Endothelial cell (in vitro differentiated cells): ENCODE data around the gene KRT77. TPM values are rescaled to one million over a fixed set of nuclear protein-coding genes. Genes with fewer than 3 reads are reported as not detected.
"Not testable (repeated sequence)": the region's sequence is repeated elsewhere in the genome, so short reads cannot be mapped to it uniquely, and the experiment has no call there.

Experiments used
- DNase-seq: peaks from one replicate; pipeline ENCODE4 v3.0.0; 2021; ENCODE audit warnings: low spot score
- H3K27ac Mint-ChIP-seq: one replicate; pipeline ENCODE4 v1.8.0; 2021; ENCODE audit warnings: mixed read lengths, inconsistent platforms; ENCODE audit not compliant: unreplicated experiment
- H3K27me3 Mint-ChIP-seq: one replicate; pipeline ENCODE4 v1.8.0; 2021; ENCODE audit warnings: mild to moderate bottlenecking, moderate library complexity, mixed read lengths, inconsistent platforms; ENCODE audit not compliant: unreplicated experiment
- H3K36me3 Mint-ChIP-seq: one replicate; pipeline ENCODE4 v1.8.0; 2021; ENCODE audit warnings: mild to moderate bottlenecking, low read depth, mixed read lengths, inconsistent platforms; ENCODE audit not compliant: unreplicated experiment
- H3K4me1 Mint-ChIP-seq: one replicate; pipeline ENCODE4 v1.8.0; 2021; ENCODE audit warnings: mild to moderate bottlenecking, mixed read lengths, inconsistent platforms; ENCODE audit not compliant: unreplicated experiment
- H3K4me3 Mint-ChIP-seq: one replicate; pipeline ENCODE4 v1.8.0; 2021; ENCODE audit warnings: mild to moderate bottlenecking, mixed read lengths, inconsistent platforms; ENCODE audit not compliant: unreplicated experiment
- H3K9me3 Mint-ChIP-seq: one replicate; pipeline ENCODE4 v1.8.0; 2021; ENCODE audit warnings: mixed read lengths, inconsistent platforms; ENCODE audit not compliant: unreplicated experiment
- CTCF ChIP-seq: fragments of 200-600 bp; sonication (generic); IDR thresholded peaks from one replicate; pipeline ENCODE4 v1.5.0; 2021; ENCODE audit warnings: antibody characterized with exemption; ENCODE audit not compliant: unreplicated experiment
- total RNA-seq: library from RNA; stranded (reverse); fragmentation: NEBNext Ultra II Directional; extraction: Animal tissue kit (Norgen Biotek cat#: 25700); gene quantifications from one replicate; pipeline ENCODE4 v1.2.1, GENCODE V29; 2021; ENCODE audit not compliant: unreplicated experiment

The KRT77 gene
- total RNA-seq, 1 donor from 2014 or later: not detected

- Mint-ChIP-seq H3K9me3 (peaks cover 4% of the 10 kb centered on the region), H3K27ac (no peak overlapping the region), H3K36me3 (no peaks in the 10 kb centered on the region), H3K27me3 (peaks cover 17% of the 10 kb centered on the region), H3K4me3 (no peak overlapping the region), H3K4me1 (peaks cover 7% of the 10 kb centered on the region)
- no peak for TF ChIP-seq CTCF
- no peak for DNase-seq
These were observed 12.7 kb upstream of the KRT77 start for GRCh38 chr12:52716061-52716460.

GRCh38 chr12:52715416-52715815 is 12.1 kb upstream of the KRT77 start:
- peaks cover 4% of the 10 kb centered on the region for H3K9me3 Mint-ChIP-seq
- no peak overlapping the region for H3K27ac Mint-ChIP-seq
- H3K4me3 Mint-ChIP-seq: no peak overlapping the region
- peak; percentile 31 for DNase-seq
- peaks cover 7% of the 10 kb centered on the region for H3K4me1 Mint-ChIP-seq
- TF ChIP-seq CTCF: no peak
- H3K36me3 Mint-ChIP-seq: no peaks in the 10 kb centered on the region
- peaks cover 17% of the 10 kb centered on the region for H3K27me3 Mint-ChIP-seq

DNA sequence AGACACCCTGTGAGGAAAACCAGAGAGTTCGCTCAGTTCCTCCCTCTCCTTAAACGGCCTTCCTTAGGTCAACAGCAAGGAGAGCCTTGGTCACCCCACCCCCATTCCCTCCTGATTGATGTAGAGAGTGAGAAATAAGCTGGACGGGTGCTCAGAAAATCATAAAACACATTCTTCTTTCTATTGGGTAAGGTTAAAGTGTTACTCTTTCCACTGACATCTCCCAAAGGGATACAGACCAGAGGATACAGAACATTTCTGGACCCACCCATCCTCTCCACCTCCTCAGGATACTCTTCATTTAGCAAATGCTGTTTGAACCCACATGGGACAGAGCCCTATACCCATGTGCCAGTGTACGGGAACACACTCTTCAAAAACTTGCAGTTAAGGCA is 11.6 kb upstream of the KRT77 start:
- peaks cover 7% of the 10 kb centered on the region for H3K4me1 Mint-ChIP-seq
- H3K36me3 Mint-ChIP-seq: no peaks in the 10 kb centered on the region
- TF ChIP-seq CTCF: no peak
- no peak for DNase-seq
- no peak overlapping the region for H3K27ac Mint-ChIP-seq
- no peak overlapping the region for H3K4me3 Mint-ChIP-seq
- peaks cover 4% of the 10 kb centered on the region for H3K9me3 Mint-ChIP-seq
- peaks cover 17% of the 10 kb centered on the region for H3K27me3 Mint-ChIP-seq

DNA sequence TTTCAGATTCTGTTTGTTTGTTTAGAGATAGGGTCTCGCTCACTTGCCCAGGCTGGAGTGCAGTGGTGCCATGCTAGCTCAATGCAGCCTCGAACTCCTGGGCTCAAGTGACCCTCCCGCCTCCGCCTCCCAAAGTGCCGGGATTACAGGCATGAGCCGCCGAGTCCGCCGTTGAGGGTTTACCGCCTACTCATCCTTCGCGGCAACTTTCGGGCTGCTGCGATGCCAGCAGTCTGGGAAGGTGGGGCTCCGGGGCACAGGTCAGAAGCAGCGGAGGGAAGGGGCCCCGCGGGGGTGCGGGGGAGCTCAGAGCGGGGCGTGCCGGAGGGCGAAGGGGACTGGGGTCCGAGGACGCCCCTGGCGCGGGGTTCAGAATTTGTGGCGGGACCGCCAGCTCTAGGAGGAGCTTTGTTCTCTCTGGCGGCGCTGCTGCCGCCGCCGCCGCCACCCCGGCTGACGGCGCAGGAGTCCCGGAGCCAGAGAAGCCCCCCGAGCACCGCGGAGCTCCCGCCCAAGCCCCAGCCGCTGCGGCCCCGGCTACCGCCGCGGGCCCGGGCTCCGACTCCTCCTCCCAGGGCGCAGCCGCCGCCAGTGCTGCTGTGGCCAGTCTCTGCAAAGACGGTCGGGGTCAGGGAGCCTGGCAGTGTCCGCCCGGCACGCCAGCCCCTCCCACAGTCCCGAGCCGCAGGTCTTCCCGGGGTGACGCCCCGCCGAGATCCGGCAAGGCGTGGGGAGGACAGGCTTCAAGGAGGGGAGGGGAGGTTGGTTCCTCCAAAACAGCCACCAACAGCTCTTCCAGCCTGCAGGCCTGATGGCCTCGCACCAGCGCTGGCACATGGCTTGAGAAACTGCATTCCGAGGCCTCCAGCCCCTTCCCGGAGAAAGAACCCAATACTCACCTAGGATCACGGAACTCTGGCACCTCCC is 10.9 kb upstream of the KRT77 start:
- Mint-ChIP-seq H3K36me3 (no peaks in the 10 kb centered on the region), H3K27me3 (peaks cover 17% of the 10 kb centered on the region), H3K9me3 (peaks cover 4% of the 10 kb centered on the region), H3K4me1 (peaks cover 7% of the 10 kb centered on the region), H3K4me3 (no peak overlapping the region), H3K27ac (no peak overlapping the region)
- peak; percentile 34 for DNase-seq
- no peak for TF ChIP-seq CTCF

DNA sequence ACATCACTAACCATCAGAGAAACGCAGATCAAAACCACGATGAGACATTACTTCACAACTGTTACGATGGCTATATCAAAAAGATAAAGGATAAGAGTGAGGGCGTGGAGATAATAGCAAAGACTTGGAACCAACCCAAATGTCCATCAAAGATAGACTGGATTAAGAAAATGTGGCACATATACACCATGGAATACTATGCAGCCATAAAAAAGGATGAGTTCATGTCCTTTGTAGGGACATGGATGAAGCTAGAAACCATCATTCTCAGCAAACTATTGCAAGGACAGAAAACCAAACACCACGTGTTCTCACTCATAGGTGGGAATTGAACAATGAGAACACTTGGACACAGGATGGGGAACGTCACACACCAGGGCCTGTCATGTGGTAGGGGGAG is 8.8 kb upstream of the KRT77 start:
- H3K4me3 Mint-ChIP-seq, H3K36me3 Mint-ChIP-seq, H3K4me1 Mint-ChIP-seq, DNase-seq, H3K9me3 Mint-ChIP-seq, H3K27ac Mint-ChIP-seq: not testable (repeated sequence)
- H3K27me3 Mint-ChIP-seq: peaks cover 17% of the 10 kb centered on the region
